ENCODE data around the gene HERC3. TPM values are rescaled to one million over a fixed set of nuclear protein-coding genes. Genes with fewer than 3 reads are reported as not detected.

Gene HERC3
- total and polyA plus RNA-seq, 10 of the 15 experiments (the other 5 are each of a cell fraction or from before 2014, with no cell fraction given) = 0.52 to 18.2 (median 2.8) TPM

DNA sequence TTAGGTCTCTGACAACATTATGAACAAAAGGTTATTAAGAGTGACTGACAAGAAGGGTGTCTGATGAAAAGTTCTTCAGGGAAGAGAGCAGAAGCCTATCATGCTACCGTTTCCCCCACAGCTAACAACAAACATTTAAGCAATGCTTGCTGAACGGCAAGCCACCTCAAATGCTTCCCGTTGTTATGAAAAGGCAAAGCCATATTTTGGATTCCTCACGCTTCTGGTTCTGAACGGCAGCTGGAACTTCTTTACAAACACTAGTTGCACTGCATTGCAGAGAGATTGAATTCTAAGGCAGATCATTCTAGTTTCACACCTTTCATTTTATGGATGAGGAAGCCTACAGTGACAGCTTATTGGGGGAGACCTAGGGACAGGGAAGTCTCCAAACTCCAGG is 153.9 kb downstream of the HERC3 start:
- POLR2A ChIA-PET = no interaction called here
- no peak overlapping the region for H3K4me2 ChIP-seq (ENCODE audit: control insufficient read depth, insufficient read depth)
- H4K20me1 ChIP-seq (ENCODE audit: control insufficient read depth, insufficient read depth) = no peaks in the 10 kb centered on the region
- intact Hi-C loops (cut with micrococcal nuclease; ENCODE audit: unreplicated experiment) = no loop called here
- DNase-seq (ENCODE audit: low read depth, low spot score) (no peak), ATAC-seq (no peak), FAIRE-seq (no peak)
- CTCF ChIA-PET = no interaction called here
- no peaks in the 10 kb centered on the region for H3K36me3 ChIP-seq (ENCODE audit: control insufficient read depth in 2 of 2, insufficient read depth in 2 of 2, low read length in 1 of 2)
- in situ Hi-C loops (cut with MboI) = no loop called here
- 73% methylated on average over 5 of the region's 5 CpGs for WGBS (ENCODE audit: insufficient coverage, insufficient replicate concordance, low lambda C conversion rate, missing lambda C conversion rate)
- no peaks in the 10 kb centered on the region for H3K79me2 ChIP-seq (ENCODE audit: control insufficient read depth, insufficient read depth, low read length)
- SMC1A ChIA-PET (ENCODE audit: uncharacterized antibody, unreplicated experiment) = interaction anchor here (1.3 kb wide), 1 partner anchor 74 kb away, joined by 3 read pairs; no protein-coding TSS in a partner anchor
- BruUV-seq (replicated peaks) = no TSS peak
- no peaks in the 10 kb centered on the region for H3K4me1 ChIP-seq (ENCODE audit: control insufficient read depth, insufficient read depth, low read length)
- H3K9ac ChIP-seq (ENCODE audit: control insufficient read depth, insufficient read depth, low read length) = no peak overlapping the region
- no peak overlapping the region for H2AFZ ChIP-seq (ENCODE audit: control insufficient read depth, low read depth, low read length)
- H3K27ac ChIP-seq (ENCODE audit: control insufficient read depth, insufficient read depth) = no peak overlapping the region
- no peaks in the 10 kb centered on the region for H3K9me3 ChIP-seq (replicated peaks; ENCODE audit: control insufficient read depth, insufficient read depth, low read length)
- RAD21 ChIA-PET (ENCODE audit: unreplicated experiment) = interaction anchor here (0.6 kb wide), 1 partner anchor 753 kb away, joined by 4 read pairs; no protein-coding TSS in a partner anchor
- no peak overlapping the region for H3K4me3 ChIP-seq
- TF ChIP-seq SMAD1 (IDR thresholded peaks at IDR 0.05; ENCODE audit: low read depth, partially characterized antibody) = no peak
- TF ChIP-seq EZH2 (IDR thresholded peaks at IDR 0.05; ENCODE audit: borderline replicate concordance, control insufficient read depth, low read depth, low read length) = no peak
- TF ChIP-seq SPI1 (IDR thresholded peaks at IDR 0.05; ENCODE audit: borderline replicate concordance, insufficient read depth, low read depth, low read length) = no peak
- TF ChIP-seq SMC3 (IDR thresholded peaks at IDR 0.05; ENCODE audit: borderline replicate concordance, low read length) = no peak
- no peak for TF ChIP-seq SREBF1 (IDR thresholded peaks at IDR 0.05; ENCODE audit: low read length)
- TF ChIP-seq FOXM1 (IDR thresholded peaks at IDR 0.05; ENCODE audit: low read depth, low read length) = no peak
- no peak for TF ChIP-seq CREM (IDR thresholded peaks at IDR 0.05; ENCODE audit: low read depth)
- TF ChIP-seq, protein P1, sequence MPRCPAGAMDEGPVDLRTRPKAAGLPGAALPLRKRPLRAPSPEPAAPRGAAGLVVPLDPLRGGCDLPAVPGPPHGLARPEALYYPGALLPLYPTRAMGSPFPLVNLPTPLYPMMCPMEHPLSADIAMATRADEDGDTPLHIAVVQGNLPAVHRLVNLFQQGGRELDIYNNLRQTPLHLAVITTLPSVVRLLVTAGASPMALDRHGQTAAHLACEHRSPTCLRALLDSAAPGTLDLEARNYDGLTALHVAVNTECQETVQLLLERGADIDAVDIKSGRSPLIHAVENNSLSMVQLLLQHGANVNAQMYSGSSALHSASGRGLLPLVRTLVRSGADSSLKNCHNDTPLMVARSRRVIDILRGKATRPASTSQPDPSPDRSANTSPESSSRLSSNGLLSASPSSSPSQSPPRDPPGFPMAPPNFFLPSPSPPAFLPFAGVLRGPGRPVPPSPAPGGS (IDR thresholded peaks at IDR 0.05; ENCODE audit: borderline replicate concordance, insufficient read depth, low read depth, low read length, poor library complexity, severe bottlenecking) = no peak
- no peak for TF ChIP-seq TAF1 (IDR thresholded peaks at IDR 0.05; ENCODE audit: borderline replicate concordance, low read depth, low read length)
- no peaks in the 10 kb centered on the region for H3K27me3 ChIP-seq (replicated peaks in 1 of 2; ENCODE audit: control insufficient read depth in 2 of 2, insufficient read depth in 2 of 2, low read length in 1 of 2)
